ENCODE results near the gene LANCL2. TPM values are rescaled to one million over a fixed set of nuclear protein-coding genes. Genes with fewer than 3 reads are reported as not detected.

Gene LANCL2
- total and polyA plus RNA-seq, 2 of the 4 experiments (the other 2 are of a cell fraction): 11.7 to 17.9 TPM

GRCh38 chr7:55339033-55340000, 25.8 kb upstream of the LANCL2 start:
- Histone ChIP-seq H3K23ac (ENCODE audit: low read depth, low read length) (no peak overlapping the region), H3K27me3 (ENCODE audit: control insufficient read depth, insufficient read depth, low read length) (peaks cover 24% of the 10 kb centered on the region), H3K56ac (ENCODE audit: extremely low read depth, insufficient read depth, low read length) (no peak overlapping the region), H2BK120ac (ENCODE audit: low read depth, low read length) (no peak overlapping the region), H4K20me1 (ENCODE audit: insufficient read depth, low read length) (no peaks in the 10 kb centered on the region), H3K4me3 (ENCODE audit: insufficient read depth, low read depth, low read length) (no peak overlapping the region), H4K5ac (ENCODE audit: low read depth, low read length) (no peak overlapping the region), H3K9me3 (ENCODE audit: control insufficient read depth, insufficient read depth, low read length) (peaks cover 3% of the 10 kb centered on the region; the same call in 1 of the 2 replicates), H3K9me1 (ENCODE audit: insufficient read depth, low read length) (no peaks in the 10 kb centered on the region), H2BK15ac (ENCODE audit: low read depth, low read length) (no peak overlapping the region), H2AK9ac (replicated peaks; ENCODE audit: low read depth, low read length, poor library complexity) (no peak overlapping the region), H3K4ac (ENCODE audit: low read depth, low read length) (no peak overlapping the region), H2BK20ac (ENCODE audit: low read depth, low read length) (no peak overlapping the region), H3K27ac (ENCODE audit: insufficient read depth, low read length) (no peak overlapping the region), H2AK5ac (ENCODE audit: low read depth, low read length) (no peak overlapping the region), H3K4me1 (ENCODE audit: control insufficient read depth, insufficient read depth, low read length) (no peaks in the 10 kb centered on the region), H3K18ac (ENCODE audit: low read depth, low read length) (no peak overlapping the region), H2AFZ (replicated peaks; ENCODE audit: low read length, poor library complexity) (no peak overlapping the region), H3K9ac (ENCODE audit: low read depth, low read length) (no peak overlapping the region), H3K79me1 (ENCODE audit: low read depth in 1 of 2, low read length in 2 of 2) (no peaks in the 10 kb centered on the region), H2BK5ac (ENCODE audit: low read depth, low read length, poor library complexity, severe bottlenecking) (no peak overlapping the region), H4K91ac (ENCODE audit: insufficient read depth, low read depth, low read length) (no peak overlapping the region), H3K4me2 (ENCODE audit: low read depth, low read length) (no peak overlapping the region), H3K14ac (replicated peaks; ENCODE audit: low read depth, low read length) (no peak overlapping the region), H4K8ac (ENCODE audit: low read depth in 2 of 2, low read length in 2 of 2) (no peak overlapping the region), H3K36me3 (ENCODE audit: control insufficient read depth, insufficient read depth, low read length) (no peaks in the 10 kb centered on the region)
- WGBS, 2 experiments (ENCODE audit: extremely low coverage in 2 of 2, insufficient read length in 1 of 2): 0% methylated on average over 1 of the region's 8 CpGs; no CpG with 5 or more reads in 1 of the 2 experiments
- intact Hi-C loops (cut with micrococcal nuclease): no loop called here
- in situ Hi-C loops (cut with MboI; ENCODE audit: low sequenced_read_pairs): no loop called here
- ATAC-seq (ENCODE audit: low read depth) (no peak), DNase-seq (no peak)
- BruUV-seq (replicated peaks): no TSS peak
- TF ChIP-seq CEBPB (IDR thresholded peaks at IDR 0.05; ENCODE audit: low read depth, low read length) (no peak), MAFK (IDR thresholded peaks at IDR 0.05; ENCODE audit: low read depth, low read length) (no peak), BHLHE40 (IDR thresholded peaks at IDR 0.05; ENCODE audit: low read depth, low read length) (no peak), RFX5 (IDR thresholded peaks at IDR 0.05; ENCODE audit: low read depth, low read length) (no peak), FOS (IDR thresholded peaks at IDR 0.05; ENCODE audit: low read depth, low read length) (no peak), RAD21 (IDR thresholded peaks at IDR 0.05; ENCODE audit: low read length) (no peak), CTCF (conservative IDR thresholded peaks at IDR 0.05; ENCODE audit: low read depth, low read length) (no peak), ELK1 (IDR thresholded peaks at IDR 0.05; ENCODE audit: borderline replicate concordance, low read depth, low read length) (no peak), CHD1 (IDR thresholded peaks at IDR 0.05; ENCODE audit: low read depth, low read length) (no peak), POLR2A (IDR thresholded peaks at IDR 0.05; ENCODE audit: low read depth, low read length) (no peak), MAZ (IDR thresholded peaks at IDR 0.05; ENCODE audit: borderline replicate concordance, low read depth, low read length) (no peak), NFE2L2 (IDR thresholded peaks at IDR 0.05; ENCODE audit: low read depth, low read length) (no peak), USF2 (IDR thresholded peaks at IDR 0.05; ENCODE audit: low read depth, low read length) (no peak), RCOR1 (IDR thresholded peaks at IDR 0.05; ENCODE audit: insufficient replicate concordance, low read length) (no peak)
- ChIA-PET POLR2A (ENCODE audit: unreplicated experiment) (no interaction called here), CTCF (no interaction called here)
- dilution Hi-C loops (cut with HindIII; ENCODE audit: low sequenced_read_pairs, unreplicated experiment): no loop called here

Data from IMR-90 (cell line).